DMS 273 treated with DMSO at 0.1 percent for 48 hours (cell line): ENCODE data around the gene KATNA1.

ENCODE experiments used
- DNase-seq: peaks from one replicate; lab custom pipeline; 2025; lab: John Stamatoyannopoulos, UW

The KATNA1 gene

DNA sequence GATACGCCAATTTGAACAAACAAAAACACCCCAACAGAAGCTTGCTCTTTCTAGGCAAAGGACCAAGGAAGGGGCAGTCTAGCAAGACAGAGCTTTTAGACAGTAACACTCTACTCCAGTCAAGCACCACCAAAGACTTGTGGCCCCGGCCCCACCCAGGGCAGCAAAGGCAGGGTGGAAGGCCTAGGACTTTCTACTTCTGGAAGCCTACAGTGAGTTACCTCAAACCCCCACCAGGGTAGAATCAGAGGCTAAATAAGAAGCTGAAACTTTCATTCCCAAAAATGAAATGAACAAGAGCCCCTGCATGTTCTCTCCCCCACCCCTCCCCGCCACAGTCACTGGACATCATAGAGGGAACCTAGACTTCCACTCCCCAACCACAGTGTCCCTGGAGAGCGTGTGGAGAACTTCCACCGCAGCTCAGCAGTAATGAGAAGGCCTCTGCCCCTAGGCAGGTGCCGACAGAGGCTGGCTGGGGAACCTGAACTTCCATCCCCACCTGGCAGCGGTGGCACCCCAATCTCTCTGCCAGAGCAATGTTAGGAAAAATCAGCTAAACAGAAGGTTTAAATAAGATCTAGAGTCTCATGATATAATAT lies 40.0 kb downstream of the KATNA1 start:
- DNase-seq: no peak

- DNase-seq: no peak
Measured at GRCh38 chr6:149600508-149600907, 48.0 kb downstream of the KATNA1 start.

- no peak for DNase-seq
Measured at GRCh38 chr6:149593408-149593807, 55.1 kb downstream of the KATNA1 start.

GRCh38 chr6:149592983-149593382 lies 55.5 kb downstream of the KATNA1 start:
- DNase-seq: no peak

- DNase-seq: no peak
Measured at GRCh38 chr6:149586149-149586548, 62.4 kb downstream of the KATNA1 start.

DNA sequence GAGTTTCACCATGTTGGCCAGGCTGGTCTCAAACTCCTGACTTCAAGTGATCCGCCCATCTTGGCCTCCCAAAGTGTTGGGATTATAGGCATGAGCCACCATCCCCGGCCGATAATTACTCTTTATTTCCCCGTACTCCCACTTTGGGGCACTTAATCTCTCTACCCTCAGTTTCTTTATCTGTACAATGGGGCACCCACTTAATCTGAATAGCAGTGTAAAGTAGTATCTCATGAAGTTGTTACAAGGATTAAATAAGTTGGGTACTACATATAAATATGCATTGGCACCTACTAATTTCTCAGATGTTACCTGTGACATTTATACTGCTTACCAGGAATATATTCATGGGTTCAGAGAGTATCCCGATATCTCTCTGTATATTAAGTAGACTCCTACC lies 67.2 kb downstream of the KATNA1 start:
- DNase-seq: no peak

DNA sequence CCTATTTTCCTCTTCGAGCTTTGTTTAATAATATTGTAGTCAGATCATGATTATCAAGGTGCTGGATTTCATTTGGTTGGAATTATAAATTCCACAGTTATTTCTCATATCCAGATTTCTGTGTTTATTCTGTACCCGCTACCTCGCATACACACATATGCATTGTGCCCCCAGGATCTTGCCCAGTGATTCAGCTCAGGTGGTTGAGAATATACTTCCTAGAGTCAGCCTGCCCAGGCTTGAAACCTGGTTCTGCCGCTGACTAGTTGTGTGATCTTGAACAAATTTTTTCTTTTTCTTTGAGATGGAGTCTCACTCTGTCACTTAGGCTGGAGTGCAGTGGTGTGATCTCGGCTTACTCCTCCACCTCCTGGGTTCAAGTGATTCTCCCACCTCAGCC lies 67.6 kb downstream of the KATNA1 start:
- DNase-seq: no peak

- DNase-seq: no peak
Measured at GRCh38 chr6:149567945-149568585, 80.4 kb downstream of the KATNA1 start.

DNA sequence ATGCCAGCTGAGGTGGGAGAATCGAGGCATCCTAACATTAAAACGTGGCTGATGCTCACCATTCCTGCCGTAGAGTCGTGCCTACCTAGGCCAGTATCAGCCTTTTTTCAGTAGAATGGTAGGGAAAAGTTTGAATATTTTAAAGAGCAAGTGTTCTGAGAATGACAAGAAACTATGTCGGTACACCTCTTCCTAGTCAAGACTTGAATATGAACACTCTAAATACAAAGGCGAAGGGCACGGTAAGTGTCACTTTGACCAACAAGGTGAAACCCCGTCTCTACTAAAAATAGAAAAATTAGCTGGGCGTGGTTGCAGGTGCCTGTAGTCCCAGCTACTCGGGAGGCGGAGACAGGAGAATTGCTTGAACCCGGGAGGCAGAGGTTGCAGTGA lies 81.3 kb downstream of the KATNA1 start:
- DNase-seq: no peak

GRCh38 chr6:149566410-149567193 lies 81.9 kb downstream of the KATNA1 start:
- DNase-seq: peak; percentile 59

- peak; percentile 84 for DNase-seq
Measured at GRCh38 chr6:149565527-149566409, 82.7 kb downstream of the KATNA1 start, which contains the start of gene GINM1. Gene GINM1, plus strand, starts transcription at chr6:149566375. Its CDS starts 40 bp downstream, at chr6:149566415.

GRCh38 chr6:149563928-149564325 lies 84.6 kb downstream of the KATNA1 start:
- DNase-seq: no peak

DNA sequence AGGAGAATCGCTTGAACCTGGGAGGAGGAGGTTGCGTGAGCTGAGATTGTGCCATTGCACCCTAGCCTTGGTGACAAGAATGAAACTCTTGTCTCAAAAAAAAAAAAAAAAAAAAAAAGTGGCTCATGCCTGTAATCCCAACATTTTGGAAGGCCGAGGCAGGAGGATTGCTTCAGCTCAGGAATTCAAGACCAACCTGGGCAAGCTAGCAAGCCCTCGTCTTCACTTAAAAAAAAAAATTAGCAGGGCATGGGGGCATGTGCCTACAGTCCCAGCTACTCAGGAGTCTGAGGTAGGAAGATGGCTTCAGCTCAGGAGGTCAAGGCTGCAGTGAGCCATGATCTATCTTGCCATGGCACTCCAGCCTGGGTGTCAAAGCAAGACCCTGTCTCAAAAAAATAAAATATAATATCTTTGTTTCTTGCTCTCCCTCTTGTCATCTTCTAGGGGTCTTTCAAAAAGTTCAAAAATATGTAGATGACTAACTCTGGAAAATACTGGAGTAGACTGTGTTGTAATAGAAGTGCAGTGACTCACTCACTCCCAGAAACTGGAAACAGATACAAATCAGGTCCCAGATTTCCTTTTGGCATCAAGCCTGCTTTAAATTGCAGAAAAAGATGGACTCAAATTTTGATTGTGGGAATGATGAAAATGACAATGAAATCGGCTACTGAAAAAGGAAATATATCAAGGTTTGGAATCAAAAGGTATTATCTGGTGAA lies 85.1 kb downstream of the KATNA1 start:
- DNase-seq: no peak

DNA sequence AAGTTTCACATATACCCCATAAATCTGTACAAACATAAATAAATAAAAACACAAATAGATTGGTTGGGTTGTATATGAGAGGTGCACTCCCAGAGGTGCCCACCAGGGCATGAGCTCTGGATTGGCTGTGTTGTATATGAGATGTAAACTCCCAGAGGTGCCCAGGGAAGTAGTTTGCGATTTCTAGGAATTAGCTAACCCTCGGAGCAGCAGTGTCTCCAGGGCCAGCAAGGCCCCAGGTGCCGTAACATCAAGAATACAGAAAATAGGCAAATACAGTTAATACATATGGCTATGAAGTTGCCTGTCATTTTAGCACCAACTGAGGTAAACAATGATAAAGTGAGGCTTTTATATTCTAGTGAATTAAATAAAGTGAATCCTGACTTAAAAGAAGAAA lies 87.8 kb downstream of the KATNA1 start:
- peak; percentile 4 for DNase-seq

DNA sequence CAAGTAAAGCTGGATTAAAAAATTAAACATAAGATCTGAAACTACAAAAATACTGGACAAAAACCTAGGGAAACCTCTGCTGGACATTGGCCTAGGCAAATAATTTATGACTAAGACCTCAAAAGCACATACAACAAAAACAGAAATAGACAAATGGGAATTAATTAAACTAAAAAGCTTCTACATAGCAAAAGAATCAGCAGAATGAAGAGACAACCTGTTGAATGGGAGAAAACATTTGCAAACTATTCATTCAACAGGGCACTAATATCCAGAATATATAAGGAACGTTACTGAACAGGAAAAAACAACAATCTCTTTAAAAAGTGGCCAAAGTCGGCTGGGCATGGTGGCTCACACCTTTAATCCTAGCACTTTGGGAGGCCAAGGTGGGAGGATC lies 89.1 kb downstream of the KATNA1 start:
- DNase-seq: no peak

DNA sequence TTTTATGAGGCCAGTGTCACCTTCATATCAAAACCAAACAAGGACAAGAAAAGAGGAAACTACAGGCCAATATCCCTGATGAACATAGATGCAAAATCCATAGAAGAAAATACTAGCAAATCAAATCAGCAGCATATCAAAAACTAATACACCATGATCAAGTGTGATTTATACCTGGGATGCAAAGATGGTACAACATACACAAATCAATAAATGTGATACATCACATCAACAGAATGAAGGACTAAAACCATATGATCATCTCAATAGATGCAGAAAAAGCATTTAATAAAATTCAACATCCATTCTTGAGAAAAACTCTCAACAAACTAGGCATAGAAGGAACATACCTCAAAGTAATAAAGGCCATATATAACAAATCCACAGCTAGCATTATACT lies 90.5 kb downstream of the KATNA1 start:
- no peak for DNase-seq

- DNase-seq: no peak
Measured at GRCh38 chr6:149551920-149552319, 96.6 kb downstream of the KATNA1 start.

DNA sequence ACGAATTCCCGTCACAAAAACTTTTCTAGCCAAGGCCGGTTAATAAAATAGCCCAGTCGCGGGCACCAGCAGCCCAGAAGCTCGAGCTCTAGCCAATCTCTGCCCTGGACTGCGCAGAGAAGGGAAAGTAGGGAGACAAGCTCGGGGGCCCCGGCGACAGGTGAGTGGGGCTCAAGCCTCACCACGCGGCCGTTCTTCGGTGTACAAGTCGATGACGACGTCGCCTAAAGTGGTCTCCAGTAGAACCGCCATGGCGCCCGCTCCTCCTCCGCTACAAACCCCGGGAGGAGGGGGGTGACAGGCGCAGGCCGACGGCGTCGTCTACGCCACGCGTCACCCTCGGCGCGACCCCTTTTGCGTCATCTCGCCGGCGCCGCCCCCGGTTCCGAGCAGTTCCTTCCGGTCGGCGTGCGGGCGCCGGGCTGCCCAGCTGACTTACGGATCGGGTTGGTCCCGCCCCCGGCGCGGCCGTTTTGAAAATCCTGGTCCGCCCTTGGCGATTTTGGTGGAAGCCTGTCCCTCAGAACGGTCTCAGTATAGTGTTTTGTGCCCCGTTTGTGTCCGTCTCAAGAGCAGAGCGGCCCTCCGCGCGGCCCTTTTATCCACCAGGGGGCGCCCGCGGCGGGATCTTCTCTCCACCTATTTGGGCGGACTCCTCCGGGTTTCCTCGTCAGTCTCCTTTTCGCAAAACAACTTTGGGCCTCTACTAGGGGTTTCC lies 102.6 kb downstream of the KATNA1 start, which contains the start of gene PPIL4:
Gene PPIL4 (minus strand): TSS at position 290 of the 718 bp plus-strand sequence. CDS start 38 bp downstream, at position 252.
- peak; percentile 87 for DNase-seq

GRCh38 chr6:149545258-149545753 lies 103.2 kb downstream of the KATNA1 start:
- DNase-seq: peak; percentile 13
